Activated T-cell treated with anti-CD3 and anti-CD28 coated beads for 1 hour (primary cell): ENCODE data around the gene SLC39A13.

Experiments used
- DNase-seq: peaks from one replicate; pipeline ENCODE4 v3.0.0-alpha.2; 2020; ENCODE audit warnings: low read depth

Gene SLC39A13

DNA sequence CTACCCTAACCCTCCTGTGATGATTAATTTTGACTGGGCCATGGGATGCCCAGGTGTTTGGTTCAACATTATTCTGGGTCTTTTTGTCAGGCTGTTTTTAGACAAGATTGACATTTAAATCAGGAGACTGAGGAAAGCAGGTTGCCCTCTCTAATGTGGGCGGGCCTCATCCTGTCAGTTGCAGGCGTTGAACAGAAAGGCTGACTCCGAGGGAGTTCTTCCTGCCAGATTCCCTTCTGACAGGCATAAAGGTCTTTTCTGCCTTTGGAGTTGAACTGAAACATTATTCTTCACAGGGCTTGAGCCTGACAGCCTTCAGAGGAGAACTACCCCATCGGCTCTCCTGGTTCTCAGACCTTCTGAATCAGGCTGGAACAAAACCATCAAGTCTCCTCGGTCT is 22.1 kb downstream of the SLC39A13 start:
- DNase-seq, result no peak

DNA sequence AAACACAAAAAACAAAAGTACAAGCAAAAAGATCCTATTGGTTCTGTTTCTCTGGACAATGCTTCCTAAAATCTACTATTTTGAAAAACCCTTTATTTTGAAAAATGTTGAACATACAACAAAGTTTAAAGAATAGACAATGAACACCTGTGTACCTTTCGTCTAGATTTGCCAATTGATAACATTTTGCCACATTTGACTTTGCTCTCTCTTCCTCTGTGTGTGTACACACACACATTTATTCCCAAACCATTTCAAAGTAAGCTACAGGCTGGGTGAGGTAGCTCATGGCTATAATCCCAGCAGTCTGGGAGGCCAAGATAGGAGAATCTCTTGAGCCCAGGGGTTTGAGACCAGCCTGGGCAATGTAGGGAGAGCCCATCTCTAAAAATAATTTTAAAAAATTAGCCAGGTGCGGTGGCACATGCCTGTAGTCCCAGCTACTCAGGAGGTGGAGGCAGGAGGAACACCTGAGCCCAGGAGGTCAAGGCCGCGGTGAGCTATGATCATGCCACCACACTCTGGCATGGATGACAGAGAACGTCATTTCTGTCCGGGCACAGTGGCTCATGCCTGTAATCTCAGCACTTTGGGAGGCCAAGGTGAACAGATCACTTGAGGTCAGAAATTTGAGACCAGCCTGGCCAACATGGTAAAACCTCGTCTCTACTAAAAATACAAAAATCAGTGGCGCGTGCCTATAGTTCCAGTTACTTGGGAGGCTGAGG is 23.1 kb downstream of the SLC39A13 start:
- DNase-seq, result no peak

- no peak for DNase-seq
Measured at GRCh38 chr11:47433157-47433556, 24.8 kb downstream of the SLC39A13 start.

GRCh38 chr11:47434011-47434786 is 25.8 kb downstream of the SLC39A13 start:
- no peak for DNase-seq

GRCh38 chr11:47435687-47436086 is 27.3 kb downstream of the SLC39A13 start:
- no peak for DNase-seq

- no peak for DNase-seq
Measured at GRCh38 chr11:47436726-47437125, 28.3 kb downstream of the SLC39A13 start.

DNA sequence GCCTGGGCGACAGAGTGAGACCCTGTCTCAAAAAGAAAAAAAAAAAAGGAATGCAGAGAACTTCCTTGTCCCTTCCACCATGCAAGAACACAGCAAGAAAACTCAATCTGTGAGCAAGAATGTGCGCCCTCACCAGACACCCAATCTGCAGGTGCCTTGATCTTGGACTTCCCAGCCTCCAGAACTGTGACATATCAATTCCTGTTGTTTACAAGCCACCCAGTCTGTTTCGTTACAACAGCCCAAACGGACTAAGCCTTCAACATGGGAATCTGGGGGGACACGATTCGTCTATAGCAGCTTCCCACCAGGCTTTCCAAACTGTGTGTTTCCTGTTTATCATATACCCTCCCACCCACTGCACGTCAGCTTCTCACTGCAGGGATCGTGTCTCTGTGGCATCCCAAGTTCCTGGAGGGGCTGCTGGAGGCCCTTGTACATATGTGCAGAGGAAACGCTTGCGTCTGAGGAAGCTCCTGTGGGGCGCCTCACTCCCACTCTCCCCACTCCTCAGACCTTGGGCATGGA is 28.9 kb downstream of the SLC39A13 start:
- no peak for DNase-seq

GRCh38 chr11:47437746-47438418 is 29.5 kb downstream of the SLC39A13 start:
- no peak for DNase-seq

GRCh38 chr11:47438721-47439120 is 30.3 kb downstream of the SLC39A13 start:
- DNase-seq, result no peak

GRCh38 chr11:47440054-47440476 is 31.7 kb downstream of the SLC39A13 start:
- no peak for DNase-seq

GRCh38 chr11:47441421-47441820 is 33.0 kb downstream of the SLC39A13 start:
- no peak for DNase-seq

DNA sequence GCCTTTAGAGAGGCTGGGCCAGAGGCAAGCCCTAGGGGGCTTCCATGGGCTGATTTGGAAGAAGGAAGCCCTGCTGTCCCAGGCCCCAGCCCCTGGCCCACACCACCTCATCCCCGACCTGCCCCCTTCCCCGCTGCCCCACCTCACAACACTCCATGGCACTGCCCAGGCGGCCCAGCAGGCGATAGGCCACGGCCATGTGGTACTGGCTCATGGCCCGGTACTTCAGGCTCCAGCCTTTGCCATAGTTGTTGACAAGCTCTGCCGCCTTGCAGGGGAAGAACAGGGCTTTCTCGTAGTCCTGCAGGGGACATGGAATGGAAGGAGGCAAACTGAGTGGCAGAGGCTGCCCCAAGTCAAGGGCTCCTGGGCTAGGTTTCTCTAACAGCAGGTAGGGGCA is 34.1 kb downstream of the SLC39A13 start:
- DNase-seq, result no peak

GRCh38 chr11:47443028-47443700 is 34.8 kb downstream of the SLC39A13 start:
- DNase-seq, result no peak

DNA sequence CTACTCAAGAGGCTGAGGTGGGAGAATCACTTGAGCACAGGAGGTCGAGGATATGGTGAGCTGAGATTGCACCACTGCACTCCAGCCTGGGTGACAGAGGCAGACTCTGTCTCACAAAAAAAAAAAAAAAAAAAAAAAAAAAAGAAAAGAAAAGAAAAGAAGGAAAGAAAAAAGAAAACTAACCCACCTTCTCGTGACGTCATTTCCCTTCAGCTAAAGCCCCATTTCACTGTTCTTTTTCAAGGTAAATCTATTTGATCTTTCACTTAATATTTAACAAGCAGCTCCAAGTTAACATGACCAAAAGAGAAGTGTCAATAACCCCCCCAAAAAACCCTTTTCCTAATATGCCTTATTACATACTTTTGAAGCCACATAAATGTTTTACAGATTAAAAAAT is 35.4 kb downstream of the SLC39A13 start:
- DNase-seq, result no peak

DNA sequence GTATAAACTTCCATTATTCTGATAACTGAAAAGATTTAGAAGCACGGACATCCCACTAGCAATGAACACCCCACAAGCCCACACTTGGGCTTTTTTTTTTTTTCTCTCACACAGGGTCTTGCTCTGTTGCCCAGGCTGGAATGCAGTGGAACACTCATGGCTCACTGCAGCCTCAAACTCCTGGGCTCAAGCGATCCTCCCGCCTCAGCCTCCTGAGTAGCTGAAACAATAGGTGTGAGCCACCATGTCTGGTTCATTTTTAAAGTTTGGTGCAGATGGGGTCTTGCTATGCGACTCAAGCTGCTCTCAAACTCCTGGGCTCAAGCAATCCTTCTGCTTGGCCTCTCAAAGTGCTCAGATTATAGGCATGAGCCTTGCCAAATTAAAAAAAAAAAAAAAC is 37.5 kb downstream of the SLC39A13 start:
- DNase-seq, result no peak

- no peak for DNase-seq
Measured at GRCh38 chr11:47446833-47447232, 38.4 kb downstream of the SLC39A13 start.

GRCh38 chr11:47447906-47448305 is 39.5 kb downstream of the SLC39A13 start:
- no peak for DNase-seq

DNA sequence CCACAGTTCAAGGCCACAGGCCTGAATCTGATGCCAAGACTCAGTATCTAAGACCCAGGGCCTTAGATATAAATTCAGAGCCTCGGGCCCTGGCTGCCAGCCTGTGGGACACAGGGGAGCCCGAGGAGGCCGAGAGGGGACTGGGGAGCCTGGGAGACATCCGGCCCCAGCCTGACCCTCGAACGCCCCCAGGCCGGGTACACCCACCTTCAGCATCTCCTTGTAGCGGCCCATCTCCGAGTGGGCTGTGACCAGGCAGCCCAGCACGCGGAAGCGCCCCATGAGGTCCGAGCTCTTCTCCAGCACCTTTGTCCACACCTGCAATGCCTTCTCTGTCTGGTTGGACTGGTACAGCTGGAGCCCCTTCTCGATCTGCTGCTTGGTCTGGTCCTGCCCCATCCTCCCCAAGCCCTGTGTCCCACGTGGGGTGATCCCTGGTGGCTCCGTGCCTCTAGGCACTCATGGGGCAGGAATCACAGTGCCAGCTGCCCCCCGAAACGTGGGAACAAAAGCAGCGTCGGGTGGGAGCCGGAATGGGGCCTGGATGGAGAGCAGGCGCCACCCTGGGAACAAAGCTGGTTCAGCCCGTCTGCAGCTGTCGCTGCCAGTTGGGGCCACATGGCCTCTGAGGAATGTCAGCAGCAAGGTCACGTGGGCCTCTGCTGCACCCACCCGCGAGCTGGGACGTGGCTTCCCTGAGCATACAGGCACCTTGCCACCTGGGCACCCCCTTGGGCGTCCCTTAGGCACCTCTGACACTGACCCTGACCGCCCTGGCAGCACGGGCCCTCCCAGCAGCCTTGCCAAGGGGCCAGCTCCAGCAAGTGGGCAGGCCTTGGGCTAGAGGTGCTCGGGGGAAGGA is 40.4 kb downstream of the SLC39A13 start, which contains the start of gene RAPSN:
TSS of gene RAPSN (minus strand) at position 571 of the 862 bp plus-strand sequence. CDS start at position 399, 172 bp downstream.
- no peak for DNase-seq

DNA sequence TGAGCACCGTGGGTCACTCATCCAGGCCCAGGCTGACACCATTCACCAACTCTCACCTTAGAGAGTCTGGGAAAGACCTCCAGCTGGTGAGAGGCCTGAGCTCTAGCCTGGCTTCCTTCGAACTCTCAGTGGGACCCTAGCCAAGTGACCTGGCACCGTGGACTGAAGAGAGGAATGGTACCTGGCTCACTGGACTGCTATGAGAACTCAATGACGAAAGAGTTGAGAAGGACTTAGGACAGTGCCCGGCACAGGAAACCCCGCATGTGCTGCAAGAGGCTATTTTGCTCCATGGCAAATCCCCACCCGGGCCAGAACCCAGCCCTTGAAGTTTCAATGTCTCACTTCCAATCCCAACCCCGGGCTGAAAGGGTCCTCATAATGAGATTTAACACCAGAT is 41.2 kb downstream of the SLC39A13 start:
- no peak for DNase-seq

GRCh38 chr11:47451436-47451835 is 43.0 kb downstream of the SLC39A13 start:
- no peak for DNase-seq

GRCh38 chr11:47451990-47452389 is 43.6 kb downstream of the SLC39A13 start:
- DNase-seq, result no peak
